Neural cell (in vitro differentiated cells): ENCODE results near the gene CERKL. TPM values are rescaled to one million over a fixed set of nuclear protein-coding genes. Genes with fewer than 3 reads are reported as not detected.

ENCODE experiments used
- H2AFZ ChIP-seq: fragments of 200-600, 300-800 bp; sonication (generic), shearing (Covaris generic); 2 replicates; pipeline ENCODE4 v1.6.0; 2014; ENCODE audit warnings: low read depth, mild to moderate bottlenecking, antibody characterized with exemption, low read length, moderate library complexity
- H3F3A ChIP-seq: fragments of 200-600 bp; shearing (Covaris generic); 2 replicates; pipeline ENCODE4 v1.6.1; 2016; ENCODE audit warnings: mild to moderate bottlenecking, moderate library complexity, mixed read lengths, antibody characterized with exemption, low read length; ENCODE audit not compliant: insufficient read depth, poor library complexity, severe bottlenecking
- H3K27ac ChIP-seq: fragments of 200-600, 300-800 bp; sonication (generic), shearing (Covaris generic); 2 replicates; pipeline ENCODE4 v1.5.1; 2014; ENCODE audit warnings: mild to moderate bottlenecking, low read length, moderate library complexity
- H3K27me3 ChIP-seq: fragments of 300-800, 200-600 bp; sonication (generic), shearing (Covaris generic); 2 replicates; pipeline ENCODE4 v1.6.0; 2014; ENCODE audit warnings: mild to moderate bottlenecking, low read depth, low read length, moderate library complexity; ENCODE audit not compliant: insufficient read depth
- H3K36me3 ChIP-seq: fragments of 300-800, 200-600 bp; sonication (generic), shearing (Covaris generic); 2 replicates; pipeline ENCODE4 v1.5.1; 2014; ENCODE audit warnings: mild to moderate bottlenecking, antibody characterized with exemption, low read length, moderate library complexity; ENCODE audit not compliant: insufficient read depth
- H3K4me2 ChIP-seq: fragments of 300-800, 200-600 bp; sonication (generic), shearing (Covaris generic); 2 replicates; pipeline ENCODE4 v1.6.0; 2014; ENCODE audit warnings: mild to moderate bottlenecking, low read length
- H3K4me3 ChIP-seq: fragments of 300-800, 200-600 bp; sonication (generic), shearing (Covaris generic); 2 replicates; pipeline ENCODE4 v1.5.1; 2014; ENCODE audit warnings: mild to moderate bottlenecking, low read length, moderate library complexity
- H3K79me2 ChIP-seq: fragments of 200-600 bp; shearing (Covaris generic); replicated peaks from 2 replicates; pipeline ENCODE4 v1.6.0; 2014; ENCODE audit warnings: mild to moderate bottlenecking, low read length, moderate library complexity; ENCODE audit not compliant: insufficient read depth
- H3K9ac ChIP-seq: fragments of 300-800, 200-600 bp; sonication (generic), shearing (Covaris generic); 2 replicates; pipeline ENCODE4 v1.6.1; 2016; ENCODE audit warnings: mild to moderate bottlenecking, low read length, mixed read lengths
- H3K9me2 ChIP-seq: fragments of 200-600 bp; shearing (Covaris generic); 2 replicates; pipeline ENCODE4 v1.6.1; 2016; ENCODE audit warnings: mild to moderate bottlenecking, low read length, mixed read lengths; ENCODE audit not compliant: insufficient read depth
- H3K9me3 ChIP-seq: fragments of 200-600, 300-800 bp; sonication (generic), shearing (Covaris generic); 2 replicates; pipeline ENCODE4 v1.6.1; 2016; ENCODE audit warnings: mild to moderate bottlenecking, mixed run types, low read length, moderate library complexity, mixed read lengths
- H4K20me1 ChIP-seq: fragments of 200-600 bp; shearing (Covaris generic); 2 replicates; pipeline ENCODE4 v1.6.1; 2016; ENCODE audit warnings: mild to moderate bottlenecking, mixed run types; ENCODE audit not compliant: insufficient read depth
- CTCF ChIP-seq: fragments of 450-650 bp; IDR thresholded peaks from 2 replicates; pipeline ENCODE4 v1.5.1; 2014; ENCODE audit warnings: antibody characterized with exemption, mild to moderate bottlenecking, moderate library complexity; ENCODE audit not compliant: poor library complexity, severe bottlenecking
- EP300 ChIP-seq: fragments of 450-650 bp; conservative IDR thresholded peaks from 2 replicates; pipeline ENCODE4 v1.6.1; 2014; ENCODE audit warnings: antibody characterized with exemption, mild to moderate bottlenecking, moderate library complexity; ENCODE audit not compliant: poor library complexity, severe bottlenecking
- EZH2 ChIP-seq: fragments of 200-600, 300-800 bp; shearing (Covaris generic), sonication (generic); IDR thresholded peaks from 2 replicates; pipeline ENCODE4 v1.6.1; 2014; ENCODE audit warnings: antibody characterized with exemption, low read length, borderline replicate concordance, mild to moderate bottlenecking; ENCODE audit not compliant: insufficient read depth, poor library complexity, severe bottlenecking
- MXI1 ChIP-seq: fragments of 450-650 bp; conservative IDR thresholded peaks from 2 replicates; pipeline ENCODE4 v1.6.1; 2014; ENCODE audit warnings: antibody characterized with exemption, mild to moderate bottlenecking; ENCODE audit not compliant: poor library complexity, severe bottlenecking
- POLR2AphosphoS5 ChIP-seq: IDR thresholded peaks from 2 replicates; pipeline ENCODE4 v1.6.1; 2012
- RAD21 ChIP-seq: fragments of 450-650 bp; conservative IDR thresholded peaks from 2 replicates; pipeline ENCODE4 v1.6.1; 2014; ENCODE audit warnings: antibody characterized with exemption, mild to moderate bottlenecking, moderate library complexity
- SMC3 ChIP-seq: fragments of 450-650 bp; conservative IDR thresholded peaks from 2 replicates; pipeline ENCODE4 v1.6.1; 2014; ENCODE audit warnings: antibody characterized with exemption, mild to moderate bottlenecking, moderate library complexity; ENCODE audit not compliant: poor library complexity
- TAF1 ChIP-seq: IDR thresholded peaks from 2 replicates; pipeline ENCODE4 v1.6.1; 2012; ENCODE audit warnings: low read depth
- polyA plus RNA-seq: library from polyadenylated mRNA; depleted of rRNA; stranded (reverse); fragments of >200 nt; gene quantifications from 2 replicates; pipeline ENCODE4 v1.2.3, GENCODE V29; 2014
- TF ChIP-seq, protein P1 (sequence below): IDR thresholded peaks from 2 replicates; pipeline ENCODE4 v1.6.1; 2012; ENCODE audit warnings: borderline replicate concordance

The CERKL gene
- polyA plus RNA-seq, 1 donor from 2014 or later: not detected

GRCh38 chr2:181660181-181660580 lies 3.3 kb upstream of the CERKL start:
- Histone ChIP-seq H3F3A (no peaks in the 10 kb centered on the region), H3K9ac (no peak overlapping the region), H3K9me3 (no peaks in the 10 kb centered on the region), H3K9me2 (no peaks in the 10 kb centered on the region), H3K27me3 (peaks cover 42% of the 10 kb centered on the region), H3K79me2 (no peaks in the 10 kb centered on the region), H3K36me3 (no peaks in the 10 kb centered on the region), H2AFZ (no peak overlapping the region), H3K4me2 (no peak overlapping the region), H4K20me1 (no peaks in the 10 kb centered on the region), H3K4me3 (no peak overlapping the region), H3K27ac (no peak overlapping the region)
- TF ChIP-seq POLR2AphosphoS5 (no peak), EZH2 (no peak), SMC3 (no peak), TAF1 (no peak), RAD21 (no peak), EP300 (no peak)

- Histone ChIP-seq H3K9me2 (no peaks in the 10 kb centered on the region), H2AFZ (no peak overlapping the region), H3K9ac (no peak overlapping the region), H4K20me1 (no peaks in the 10 kb centered on the region), H3K27me3 (peaks cover 52% of the 10 kb centered on the region), H3K27ac (no peak overlapping the region), H3K4me3 (no peak overlapping the region), H3K79me2 (no peaks in the 10 kb centered on the region), H3K36me3 (no peaks in the 10 kb centered on the region), H3K4me2 (no peak overlapping the region), H3K9me3 (no peaks in the 10 kb centered on the region), H3F3A (no peaks in the 10 kb centered on the region)
- TF ChIP-seq, protein P1, sequence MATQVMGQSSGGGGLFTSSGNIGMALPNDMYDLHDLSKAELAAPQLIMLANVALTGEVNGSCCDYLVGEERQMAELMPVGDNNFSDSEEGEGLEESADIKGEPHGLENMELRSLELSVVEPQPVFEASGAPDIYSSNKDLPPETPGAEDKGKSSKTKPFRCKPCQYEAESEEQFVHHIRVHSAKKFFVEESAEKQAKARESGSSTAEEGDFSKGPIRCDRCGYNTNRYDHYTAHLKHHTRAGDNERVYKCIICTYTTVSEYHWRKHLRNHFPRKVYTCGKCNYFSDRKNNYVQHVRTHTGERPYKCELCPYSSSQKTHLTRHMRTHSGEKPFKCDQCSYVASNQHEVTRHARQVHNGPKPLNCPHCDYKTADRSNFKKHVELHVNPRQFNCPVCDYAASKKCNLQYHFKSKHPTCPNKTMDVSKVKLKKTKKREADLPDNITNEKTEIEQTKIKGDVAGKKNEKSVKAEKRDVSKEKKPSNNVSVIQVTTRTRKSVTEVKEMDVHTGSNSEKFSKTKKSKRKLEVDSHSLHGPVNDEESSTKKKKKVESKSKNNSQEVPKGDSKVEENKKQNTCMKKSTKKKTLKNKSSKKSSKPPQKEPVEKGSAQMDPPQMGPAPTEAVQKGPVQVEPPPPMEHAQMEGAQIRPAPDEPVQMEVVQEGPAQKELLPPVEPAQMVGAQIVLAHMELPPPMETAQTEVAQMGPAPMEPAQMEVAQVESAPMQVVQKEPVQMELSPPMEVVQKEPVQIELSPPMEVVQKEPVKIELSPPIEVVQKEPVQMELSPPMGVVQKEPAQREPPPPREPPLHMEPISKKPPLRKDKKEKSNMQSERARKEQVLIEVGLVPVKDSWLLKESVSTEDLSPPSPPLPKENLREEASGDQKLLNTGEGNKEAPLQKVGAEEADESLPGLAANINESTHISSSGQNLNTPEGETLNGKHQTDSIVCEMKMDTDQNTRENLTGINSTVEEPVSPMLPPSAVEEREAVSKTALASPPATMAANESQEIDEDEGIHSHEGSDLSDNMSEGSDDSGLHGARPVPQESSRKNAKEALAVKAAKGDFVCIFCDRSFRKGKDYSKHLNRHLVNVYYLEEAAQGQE: no peak
- TF ChIP-seq POLR2AphosphoS5 (no peak), CTCF (peak; percentile 8), EP300 (no peak)
Observed at GRCh38 chr2:181658444-181658843, 1.5 kb upstream of the CERKL start.

GRCh38 chr2:181657379-181657778 lies 474 bp upstream of the CERKL start:
- Histone ChIP-seq H3K9ac (no peak overlapping the region), H3K79me2 (no peaks in the 10 kb centered on the region), H3F3A (no peaks in the 10 kb centered on the region), H3K4me3 (peak overlapping the region; percentile 64), H3K36me3 (no peaks in the 10 kb centered on the region), H3K9me3 (no peaks in the 10 kb centered on the region), H3K27me3 (peaks cover 52% of the 10 kb centered on the region), H4K20me1 (no peaks in the 10 kb centered on the region), H3K4me2 (no peak overlapping the region), H2AFZ (no peak overlapping the region), H3K27ac (no peak overlapping the region), H3K9me2 (no peaks in the 10 kb centered on the region)
- TF ChIP-seq MXI1 (no peak), RAD21 (no peak), EZH2 (no peak), SMC3 (no peak), POLR2AphosphoS5 (no peak), TAF1 (no peak), CTCF (no peak), EP300 (no peak)
- TF ChIP-seq, protein P1: no peak
